GM18868 (cell line): ENCODE results near the gene ADCY2.
A peak's percentile ranks its signal among the peaks of the same experiment; 100 is the strongest.

Experiments used
- ATAC-seq: cut with Tn5 transposase; IDR thresholded peaks from one replicate; pipeline ENCODE4 v1.9.1; 2021; ENCODE audit warnings: mild to moderate bottlenecking, moderate library complexity; ENCODE audit not compliant: unreplicated experiment

The ADCY2 gene

DNA sequence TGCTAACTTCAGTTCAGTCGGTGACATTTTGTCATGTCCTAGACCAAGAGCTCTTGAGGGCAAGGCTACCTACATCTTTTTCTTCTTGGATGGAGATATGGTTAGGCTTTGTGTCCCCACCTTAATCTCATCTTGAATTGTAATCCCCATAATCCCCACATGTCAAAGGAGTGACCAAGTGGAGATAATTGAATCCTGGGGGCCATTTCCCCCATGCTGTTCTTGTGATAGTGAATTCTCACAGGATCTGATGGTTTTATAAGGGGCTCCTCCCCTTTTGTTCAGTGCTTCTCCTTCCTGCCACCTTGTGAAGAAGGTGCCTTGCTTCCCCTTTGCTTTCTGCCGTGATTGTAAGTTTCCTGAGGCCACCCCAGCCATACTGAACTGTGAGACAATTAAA is 457.1 kb downstream of the ADCY2 start:
- no peak for ATAC-seq

DNA sequence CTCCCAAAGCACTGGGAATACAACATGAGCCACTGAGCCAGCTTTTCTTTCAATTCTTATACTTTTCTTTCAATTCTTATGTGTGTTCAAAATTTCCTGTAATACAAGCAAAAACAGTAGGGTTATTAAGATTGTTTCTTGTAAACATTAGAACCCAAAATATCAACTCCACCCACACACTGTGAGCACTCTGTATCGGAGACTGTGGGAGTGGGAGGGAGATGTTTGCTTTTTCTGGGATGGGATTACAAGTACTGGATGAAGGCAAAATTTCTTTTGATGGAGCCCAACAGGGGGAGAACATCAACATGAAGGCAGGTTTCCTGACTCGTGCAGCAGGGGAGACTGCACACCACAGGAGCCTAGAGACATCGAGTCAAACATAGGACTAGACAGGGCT is 459.7 kb downstream of the ADCY2 start:
- no peak for ATAC-seq

DNA sequence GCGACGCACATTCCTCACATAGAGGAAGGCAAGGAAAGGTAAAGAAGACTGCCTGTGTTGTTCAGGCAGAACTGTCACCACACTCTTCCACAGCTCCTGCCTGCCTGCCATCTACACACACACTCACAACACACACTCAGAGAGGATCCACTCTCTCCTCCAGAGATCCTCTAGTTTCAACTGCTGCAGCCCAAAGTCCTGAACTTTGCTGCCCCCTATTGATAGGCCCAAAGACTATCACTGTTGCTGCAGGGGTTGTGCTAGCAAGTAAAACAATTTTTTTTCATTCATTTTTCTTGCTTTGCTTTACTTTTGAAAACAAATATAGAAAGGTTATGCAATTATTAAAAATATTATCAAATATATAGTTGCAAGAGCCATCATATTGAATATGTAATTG is 460.9 kb downstream of the ADCY2 start:
- peak; percentile 38 for ATAC-seq

DNA sequence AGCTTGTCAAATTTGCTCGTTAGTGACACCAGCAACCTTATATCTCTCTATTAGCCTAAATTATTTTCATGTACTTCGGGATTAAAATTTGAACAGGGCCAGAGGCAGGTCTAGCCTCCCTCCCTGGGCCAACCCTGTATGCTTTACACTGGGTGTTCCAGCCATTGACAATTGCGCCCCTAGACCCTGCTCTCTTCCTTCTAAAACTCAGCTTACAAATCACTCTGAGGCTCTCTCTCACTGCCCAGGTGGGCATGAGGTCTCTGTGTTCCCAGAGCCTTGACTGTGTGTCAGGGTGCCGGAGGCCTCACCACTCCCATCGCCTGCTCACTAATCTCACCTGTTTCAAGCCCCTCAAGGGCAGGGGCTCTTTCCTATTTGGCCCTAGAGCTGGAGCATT is 461.4 kb downstream of the ADCY2 start:
- no peak for ATAC-seq

DNA sequence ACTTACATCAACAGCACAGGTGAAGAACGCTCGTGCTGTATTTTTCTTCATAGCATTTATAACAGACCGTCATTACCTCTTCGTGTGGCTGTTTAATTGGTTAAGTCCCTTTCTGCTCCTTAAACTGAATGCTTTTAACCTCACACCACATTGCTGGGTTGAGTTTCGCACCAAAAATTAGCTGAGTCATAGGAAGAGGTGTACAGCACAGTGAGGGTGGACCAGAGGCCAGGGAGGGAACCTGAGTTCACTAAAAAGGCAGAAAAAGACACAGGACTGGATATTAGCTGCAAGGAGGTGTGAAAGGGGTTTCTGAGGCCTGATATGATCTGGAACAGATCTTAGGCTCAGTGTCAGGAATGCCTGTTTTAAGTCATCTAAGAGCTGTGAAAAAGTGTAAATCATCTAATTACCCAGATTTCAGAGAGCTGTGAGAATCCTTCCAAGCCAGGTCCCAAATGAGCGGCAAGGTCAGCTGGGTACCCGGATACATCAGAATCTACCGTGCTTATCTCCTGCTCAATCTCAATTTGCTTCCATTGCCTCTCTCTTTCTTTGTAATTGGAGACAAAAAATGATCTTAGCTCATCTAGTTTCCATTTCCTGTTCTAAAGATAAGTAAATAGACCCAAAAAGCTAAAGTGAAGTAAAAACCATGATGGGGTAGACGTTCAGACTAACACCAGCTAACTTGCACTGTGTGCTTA is 462.1 kb downstream of the ADCY2 start:
- ATAC-seq: peak; percentile 57

DNA sequence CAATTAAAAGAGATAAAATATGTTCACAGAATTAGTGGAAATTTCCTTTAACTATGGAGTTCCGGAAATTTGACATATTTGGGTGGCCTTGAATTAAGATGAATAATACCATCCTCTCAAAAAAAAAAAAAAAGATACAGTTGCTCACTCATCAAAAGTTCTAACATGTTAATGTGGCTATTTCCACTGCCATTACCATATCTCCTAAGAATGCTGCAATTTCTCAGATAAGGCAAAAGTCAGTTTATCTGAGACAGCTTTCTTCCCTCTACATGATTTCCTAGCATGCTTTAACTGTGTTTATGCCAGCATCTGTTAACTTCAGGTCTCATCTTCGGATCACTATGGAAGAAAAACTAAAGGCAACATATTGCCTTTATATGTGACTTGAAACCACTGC is 470.3 kb downstream of the ADCY2 start:
- no peak for ATAC-seq

DNA sequence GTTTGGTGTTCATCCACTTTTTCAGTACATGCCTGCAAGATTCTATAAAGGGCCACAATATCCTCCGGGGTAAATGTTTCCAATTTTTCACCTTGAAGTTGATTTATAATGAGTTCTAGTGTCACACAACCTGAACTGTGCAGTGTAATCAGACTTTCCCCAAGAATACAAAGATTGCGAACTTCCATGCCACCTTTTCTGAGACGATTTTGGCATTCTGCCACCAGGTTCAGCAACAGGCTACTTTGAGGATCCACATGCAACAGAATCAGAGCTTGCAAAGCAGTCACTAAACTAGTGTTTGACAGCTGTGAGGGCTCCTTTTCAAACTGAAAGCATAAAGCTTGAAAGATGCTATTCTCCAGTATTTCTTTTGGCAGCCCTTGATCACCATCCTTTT is 471.3 kb downstream of the ADCY2 start:
- no peak for ATAC-seq

DNA sequence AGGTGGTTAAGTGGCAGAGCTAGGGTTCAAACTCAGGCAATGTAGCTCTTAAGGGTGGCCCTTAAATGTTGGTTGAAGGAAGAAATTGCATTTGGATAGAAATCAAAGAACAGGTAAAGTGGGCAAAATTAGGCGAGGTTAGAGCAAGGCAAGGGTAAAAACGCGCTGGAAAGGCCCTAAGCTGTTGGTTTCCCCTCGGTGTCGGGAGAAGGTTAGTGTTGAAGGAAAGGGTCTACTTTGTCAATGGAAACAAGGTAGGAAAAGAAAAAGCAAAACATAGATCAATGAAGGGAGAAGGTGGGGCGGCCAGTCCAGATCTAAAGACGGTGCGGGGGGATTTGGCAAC is 472.5 kb downstream of the ADCY2 start:
- no peak for ATAC-seq

DNA sequence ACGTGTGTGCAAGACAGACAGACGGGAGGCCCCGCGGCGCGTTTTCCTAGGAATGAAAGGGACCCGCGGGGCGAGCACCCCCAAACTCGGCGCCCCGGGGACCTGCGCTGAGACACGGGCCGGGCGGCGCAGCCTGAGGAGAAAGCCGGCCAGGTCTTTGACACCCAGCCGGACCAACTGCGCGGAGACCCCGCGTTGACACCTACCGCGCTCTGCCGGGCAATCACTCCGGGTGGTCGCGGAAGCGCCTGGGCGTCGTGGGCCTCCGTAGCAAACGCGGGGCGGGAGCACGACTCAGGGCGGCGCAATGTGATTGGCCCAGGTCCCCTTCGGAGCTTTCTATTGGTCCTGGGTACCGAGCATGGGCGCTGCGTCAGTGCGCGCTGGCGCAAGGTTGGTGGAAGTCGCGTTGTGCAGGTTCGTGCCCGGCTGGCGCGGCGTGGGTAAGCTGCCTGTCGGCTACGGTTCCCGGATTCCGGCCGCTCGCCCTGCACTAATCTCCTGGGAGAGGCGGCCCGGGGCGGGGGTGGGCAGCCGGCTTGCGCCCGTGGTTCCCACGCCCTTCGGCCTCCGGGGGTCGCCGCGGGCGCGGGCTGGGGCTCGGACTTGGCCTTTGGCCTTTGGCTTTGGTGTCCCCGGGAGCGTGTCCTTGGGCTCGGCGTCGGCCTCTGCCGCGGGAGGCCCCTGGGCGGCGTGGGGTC is 473.0 kb downstream of the ADCY2 start, which contains the start of the genes FASTKD3 and MTRR:
TSS of gene FASTKD3 (minus strand) at position 259 of the 701 bp plus-strand sequence. CDS start 948 bp downstream, outside the sequence.
TSS of gene MTRR (plus strand) at position 376 of the 701 bp plus-strand sequence. CDS start 1,647 bp downstream, outside the sequence.
- ATAC-seq: peak; percentile 99

DNA sequence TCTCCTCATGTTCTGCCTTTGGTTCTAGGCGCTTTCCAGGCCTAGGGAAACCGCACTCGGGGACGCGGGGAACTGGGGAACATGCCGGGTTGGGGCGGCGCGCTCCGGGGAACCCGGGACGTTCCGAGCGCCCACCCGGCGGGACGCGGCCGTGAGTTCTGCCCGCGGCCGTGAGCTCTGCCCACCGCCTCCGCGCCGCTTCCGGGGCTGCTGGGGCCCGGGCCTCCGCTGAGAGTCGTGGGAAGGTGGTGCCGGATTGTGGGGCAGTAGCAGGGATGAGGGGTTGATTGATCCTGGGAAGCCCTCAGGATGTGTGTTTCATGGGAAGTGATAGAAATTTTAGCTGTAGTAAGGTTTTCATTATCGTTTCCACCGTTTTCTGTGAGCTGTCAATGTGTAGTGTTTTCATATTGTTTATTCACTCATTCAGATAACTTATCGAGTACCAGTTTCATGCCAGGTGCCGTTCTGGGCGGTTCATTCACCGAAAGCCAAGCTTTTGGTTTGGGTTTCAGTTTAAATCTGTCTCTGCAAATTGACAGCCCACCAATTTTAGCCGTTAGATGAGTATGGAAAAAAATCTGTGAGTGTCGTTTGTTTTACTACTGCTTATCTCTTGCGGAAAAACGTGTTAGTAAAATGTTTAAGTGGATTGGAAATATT is 473.7 kb downstream of the ADCY2 start:
- ATAC-seq: peak; percentile 32

DNA sequence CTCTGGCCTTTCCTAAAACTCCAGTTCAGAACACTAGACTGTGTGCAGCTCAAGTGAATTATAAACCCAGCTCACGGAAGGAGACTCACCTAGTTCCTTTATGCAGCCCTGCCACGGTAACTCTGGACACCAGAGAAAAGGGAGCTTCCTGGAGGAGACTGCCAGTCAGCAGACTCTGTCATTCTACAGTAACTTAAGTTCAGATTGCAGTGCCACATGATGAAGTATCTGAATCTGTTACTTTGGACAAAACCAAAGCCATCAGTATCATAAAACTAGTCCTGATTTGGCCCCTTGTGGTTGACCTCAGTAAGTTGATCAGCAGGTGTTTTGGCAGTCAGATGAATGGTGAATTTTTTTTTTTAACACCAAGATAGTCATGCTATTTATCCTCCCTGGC is 475.7 kb downstream of the ADCY2 start:
- ATAC-seq: no peak

DNA sequence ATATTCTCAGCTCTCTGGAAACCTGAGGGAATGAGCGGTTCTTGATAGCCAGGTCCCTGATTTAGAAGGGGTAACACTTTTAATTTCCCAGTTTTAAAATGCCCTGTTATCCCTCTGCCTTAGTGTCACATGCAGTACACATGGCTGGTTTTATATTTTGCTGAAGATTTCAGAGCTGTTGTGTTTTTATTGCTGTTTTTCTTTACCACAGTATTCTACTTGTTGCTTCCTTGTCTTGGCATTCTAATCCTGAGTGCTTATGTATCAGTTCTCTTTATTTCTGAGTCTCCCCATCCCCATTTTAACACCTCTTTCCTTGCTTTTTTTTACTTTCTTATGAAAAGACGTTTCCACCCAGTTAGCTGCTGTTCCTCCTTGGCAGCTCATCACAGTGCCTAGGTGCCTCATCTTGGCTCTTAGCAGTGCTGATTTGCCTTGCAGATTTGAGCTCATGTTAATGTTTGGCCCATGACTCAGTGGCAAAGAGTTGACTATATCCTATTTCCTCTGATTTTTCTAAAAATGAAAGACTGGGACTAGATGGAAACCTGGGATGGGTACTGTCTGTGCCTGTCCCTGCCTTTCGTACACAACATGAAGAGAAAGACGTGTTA is 476.7 kb downstream of the ADCY2 start:
- no peak for ATAC-seq

DNA sequence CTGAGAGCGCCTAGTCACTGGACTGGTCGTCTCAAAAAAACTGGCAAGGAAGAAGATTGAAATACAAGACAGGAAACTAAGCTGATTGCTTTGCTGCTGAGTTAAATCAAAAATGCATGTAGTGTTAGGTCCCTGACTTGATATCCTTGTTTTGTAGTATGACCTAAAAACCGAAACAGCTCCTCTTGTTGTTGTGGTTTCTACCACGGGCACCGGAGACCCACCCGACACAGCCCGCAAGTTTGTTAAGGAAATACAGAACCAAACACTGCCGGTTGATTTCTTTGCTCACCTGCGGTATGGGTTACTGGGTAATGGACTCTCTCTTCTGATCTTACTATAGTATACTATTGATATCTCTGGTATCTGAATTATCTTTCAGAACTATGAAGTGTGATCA is 477.3 kb downstream of the ADCY2 start:
- no peak for ATAC-seq

DNA sequence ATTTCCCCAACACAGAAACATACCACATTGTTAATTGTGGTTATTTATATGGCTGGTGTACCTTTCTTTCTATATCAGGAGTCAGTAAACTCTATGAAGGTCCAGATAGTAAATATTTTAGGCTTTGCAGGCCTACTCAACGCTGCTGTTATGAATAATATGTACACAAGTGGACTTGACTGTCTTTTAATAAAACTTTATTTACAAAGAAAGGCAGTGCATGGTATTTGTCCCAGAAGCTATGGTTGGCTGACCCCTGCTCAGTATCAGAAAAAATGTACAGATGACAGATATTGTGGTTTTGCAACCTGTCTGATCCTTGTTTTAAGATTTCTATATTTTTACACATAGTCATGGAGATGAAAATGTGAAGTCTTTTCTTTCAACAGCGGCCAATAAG is 478.7 kb downstream of the ADCY2 start:
- no peak for ATAC-seq

DNA sequence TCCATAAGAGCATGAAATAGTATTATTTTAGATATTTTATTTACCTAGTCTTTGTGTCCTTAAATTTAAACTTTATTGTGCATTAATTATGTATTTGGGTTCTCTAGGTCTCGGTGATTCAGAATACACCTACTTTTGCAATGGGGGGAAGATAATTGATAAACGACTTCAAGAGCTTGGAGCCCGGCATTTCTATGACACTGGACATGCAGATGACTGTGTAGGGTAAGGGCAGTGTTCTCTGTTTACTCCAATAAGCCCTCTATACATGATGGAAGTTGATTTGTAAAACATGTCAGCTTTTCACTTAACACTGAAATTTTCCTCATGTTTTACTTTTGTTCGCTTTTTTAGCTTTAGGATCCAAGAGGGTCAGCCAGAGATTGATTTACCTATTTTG is 479.2 kb downstream of the ADCY2 start:
- ATAC-seq: no peak

DNA sequence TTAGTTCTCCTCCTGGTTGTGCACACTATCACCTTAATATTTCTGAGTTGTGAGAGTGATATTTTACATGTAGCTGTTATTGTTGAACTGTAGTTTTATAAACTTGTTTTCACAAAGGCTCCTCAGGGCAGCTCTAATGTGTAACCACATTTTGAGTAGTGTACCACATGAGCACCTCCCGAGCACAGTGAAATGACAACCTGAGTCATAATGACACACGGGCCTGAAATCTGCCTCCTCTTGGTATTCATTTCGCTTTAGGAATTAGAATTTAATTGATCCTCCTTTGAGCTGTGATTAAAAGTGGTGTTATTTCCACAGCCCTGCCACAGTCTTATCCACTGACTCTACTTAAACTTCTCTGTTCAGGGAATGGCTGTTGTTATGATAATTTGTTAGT is 480.9 kb downstream of the ADCY2 start:
- peak; percentile 43 for ATAC-seq

DNA sequence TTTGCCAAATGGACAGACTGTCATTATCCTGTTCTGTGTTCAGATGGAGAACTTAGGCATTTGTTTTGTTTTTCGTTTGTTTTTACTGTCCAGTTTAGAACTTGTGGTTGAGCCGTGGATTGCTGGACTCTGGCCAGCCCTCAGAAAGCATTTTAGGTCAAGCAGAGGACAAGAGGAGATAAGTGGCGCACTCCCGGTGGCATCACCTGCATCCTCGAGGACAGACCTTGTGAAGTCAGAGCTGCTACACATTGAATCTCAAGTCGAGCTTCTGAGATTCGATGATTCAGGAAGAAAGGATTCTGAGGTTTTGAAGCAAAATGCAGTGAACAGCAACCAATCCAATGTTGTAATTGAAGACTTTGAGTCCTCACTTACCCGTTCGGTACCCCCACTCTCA is 481.9 kb downstream of the ADCY2 start:
- ATAC-seq: no peak

DNA sequence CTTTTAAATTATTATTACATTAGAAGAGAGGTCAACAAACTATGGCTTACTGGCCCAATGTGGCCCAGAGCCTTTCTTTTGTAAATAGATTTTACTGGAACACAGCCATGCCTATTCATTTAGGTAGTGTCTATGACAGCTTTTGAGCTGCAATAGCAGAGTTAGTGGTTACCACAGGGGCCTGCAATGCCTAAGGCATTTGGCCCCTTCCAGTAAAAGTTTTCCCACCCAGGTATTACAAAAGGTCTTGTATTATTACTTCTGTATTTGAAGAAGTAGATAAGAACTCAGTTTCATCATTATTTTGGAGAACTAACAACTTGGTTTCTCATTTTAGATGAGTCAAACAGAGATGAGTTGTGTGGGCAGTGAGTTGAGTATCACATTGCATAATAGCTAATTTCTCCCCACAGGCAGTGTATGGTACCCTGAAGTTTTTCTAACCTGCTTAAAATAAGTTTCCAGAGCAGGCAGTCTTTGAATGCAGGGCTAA is 482.5 kb downstream of the ADCY2 start:
- peak; percentile 97 for ATAC-seq
